ENCODE data around the gene SLC43A2. TPM values are rescaled to one million over a fixed set of nuclear protein-coding genes. Genes with fewer than 3 reads are reported as not detected.

SLC43A2 gene
- total RNA-seq, 1 experiment from 2014 or later: 12.9 TPM

DNA sequence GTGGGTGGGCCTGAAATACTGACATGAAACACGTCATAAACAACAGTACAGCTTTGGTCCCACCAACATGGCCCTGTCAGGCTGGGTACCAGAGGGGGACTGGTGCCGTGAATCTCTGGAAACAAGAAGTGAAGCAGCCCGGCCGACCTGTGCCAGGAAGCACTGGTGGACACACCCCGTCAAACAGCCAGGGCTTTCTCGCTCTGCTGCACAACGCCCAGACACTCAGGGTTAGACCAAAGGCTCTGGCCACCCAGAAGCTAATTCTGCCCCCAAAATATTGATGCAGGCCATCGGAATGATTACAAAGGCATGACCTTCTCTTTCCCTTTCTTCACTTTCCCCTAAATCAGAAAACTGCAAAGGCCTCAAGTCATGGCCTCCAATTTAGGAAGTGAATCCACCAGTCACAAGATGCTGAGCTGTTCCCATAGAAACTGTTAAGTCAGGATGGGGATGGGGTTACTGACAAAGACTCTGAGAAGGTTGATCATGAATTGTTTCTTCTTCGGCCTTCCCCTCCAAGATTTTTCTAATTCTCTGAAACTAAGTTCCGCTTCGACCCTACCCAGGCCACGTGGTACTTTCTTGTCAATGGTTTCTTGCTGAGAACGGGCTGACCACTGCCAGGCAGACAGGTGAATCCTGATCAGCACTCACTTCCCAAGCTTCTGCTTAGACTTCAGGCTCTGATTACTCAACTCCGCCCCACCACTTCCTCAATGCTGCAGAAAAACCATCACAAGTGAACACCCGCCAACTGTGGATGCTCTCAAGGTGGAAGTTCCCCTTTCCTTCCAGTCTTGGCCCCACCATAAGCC, 72.8 kb downstream of the SLC43A2 start:
- Histone ChIP-seq H3K79me2 (ENCODE audit: insufficient read depth, low read length) (peaks cover 10% of the 10 kb centered on the region; the same call in 1 of the 2 replicates), H3K14ac (ENCODE audit: insufficient read depth, low read length) (no peak overlapping the region), H2BK12ac (ENCODE audit: insufficient read length, low read depth, low read length) (no peak overlapping the region), H4K91ac (ENCODE audit: insufficient read length, low read depth, low read length) (no peak overlapping the region), H2AFZ (ENCODE audit: low read length) (no peak overlapping the region), H2BK20ac (ENCODE audit: low read depth, low read length, poor library complexity, severe bottlenecking) (no peak overlapping the region), H3K4me2 (ENCODE audit: insufficient read depth, insufficient read length, low read length) (no peak overlapping the region), H3K56ac (ENCODE audit: insufficient read length, low read depth, low read length) (no peak overlapping the region), H3K23ac (ENCODE audit: insufficient read length, low read depth, low read length) (no peak overlapping the region), H3K79me1 (ENCODE audit: insufficient read depth, low read depth, low read length, poor library complexity, severe bottlenecking) (peaks cover 16% of the 10 kb centered on the region), H3K23me2 (ENCODE audit: insufficient read length, low read depth, low read length, poor library complexity, severe bottlenecking) (no peaks in the 10 kb centered on the region), H3K27ac (ENCODE audit: insufficient read length, low read depth, low read length) (no peak overlapping the region), H3K27me3 (ENCODE audit: insufficient read depth, low read length) (no peaks in the 10 kb centered on the region), H3K4me1 (ENCODE audit: insufficient read depth, low read length) (0 out of 2 replicates have a peak, but pooled peaks cover 4% of the 10 kb centered on the region), H4K20me1 (ENCODE audit: control insufficient read depth, insufficient read depth, insufficient read length) (no peaks in the 10 kb centered on the region), H3K4ac (ENCODE audit: low read depth, low read length) (no peak overlapping the region), H3K18ac (ENCODE audit: insufficient read length, low read depth, low read length) (no peak overlapping the region), H2AK5ac (ENCODE audit: insufficient read length, low read length) (no peak overlapping the region), H3K9me3 (ENCODE audit: control insufficient read depth, low read depth, low read length) (no peaks in the 10 kb centered on the region), H2BK5ac (ENCODE audit: insufficient read length, low read length) (no peak overlapping the region), H4K8ac (replicated peaks; ENCODE audit: insufficient read length, low read depth, low read length) (no peak overlapping the region), H2BK15ac (ENCODE audit: low read depth, low read length) (no peak overlapping the region), H3K9ac (ENCODE audit: extremely low read depth, insufficient read length, low read length) (no peak overlapping the region), H4K5ac (ENCODE audit: insufficient read length, low read depth, low read length) (no peak overlapping the region), H2BK120ac (ENCODE audit: low read depth, low read length, poor library complexity, severe bottlenecking) (no peak overlapping the region), H3T11ph (ENCODE audit: low read length) (no peak overlapping the region)
- no peaks in the 10 kb centered on the region for H3K27me3 Mint-ChIP-seq (ENCODE audit: low read depth)
- H3K36me3 Mint-ChIP-seq (ENCODE audit: insufficient read depth in 1 of 3, low read depth in 3 of 3): peaks cover 12 to 46% (median 26%) of the 10 kb centered on the region in 3 experiments; a peak in 6 of 7 replicates
- H3K9me3 Mint-ChIP-seq: no peaks in the 10 kb centered on the region
- no peak for DNase-seq
- no peak overlapping the region for H3K4me3 Mint-ChIP-seq
- peak overlapping the region in 2 of 3 experiments; percentile 6 to 17; a peak in 2 of 7 replicates for H3K27ac Mint-ChIP-seq
- WGBS (ENCODE audit: extremely low coverage, insufficient read length, low lambda C conversion rate): no CpG with 5 or more reads among the region's 15 CpGs
- H3K4me1 Mint-ChIP-seq: peaks cover 16 to 23% of the 10 kb centered on the region in 2 experiments
- TF ChIP-seq, protein P1, sequence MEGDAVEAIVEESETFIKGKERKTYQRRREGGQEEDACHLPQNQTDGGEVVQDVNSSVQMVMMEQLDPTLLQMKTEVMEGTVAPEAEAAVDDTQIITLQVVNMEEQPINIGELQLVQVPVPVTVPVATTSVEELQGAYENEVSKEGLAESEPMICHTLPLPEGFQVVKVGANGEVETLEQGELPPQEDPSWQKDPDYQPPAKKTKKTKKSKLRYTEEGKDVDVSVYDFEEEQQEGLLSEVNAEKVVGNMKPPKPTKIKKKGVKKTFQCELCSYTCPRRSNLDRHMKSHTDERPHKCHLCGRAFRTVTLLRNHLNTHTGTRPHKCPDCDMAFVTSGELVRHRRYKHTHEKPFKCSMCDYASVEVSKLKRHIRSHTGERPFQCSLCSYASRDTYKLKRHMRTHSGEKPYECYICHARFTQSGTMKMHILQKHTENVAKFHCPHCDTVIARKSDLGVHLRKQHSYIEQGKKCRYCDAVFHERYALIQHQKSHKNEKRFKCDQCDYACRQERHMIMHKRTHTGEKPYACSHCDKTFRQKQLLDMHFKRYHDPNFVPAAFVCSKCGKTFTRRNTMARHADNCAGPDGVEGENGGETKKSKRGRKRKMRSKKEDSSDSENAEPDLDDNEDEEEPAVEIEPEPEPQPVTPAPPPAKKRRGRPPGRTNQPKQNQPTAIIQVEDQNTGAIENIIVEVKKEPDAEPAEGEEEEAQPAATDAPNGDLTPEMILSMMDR (conservative IDR thresholded peaks at IDR 0.05): no peak

Data from H9 (cell line).